HepG2 (cell line): ENCODE data around the gene ZP2. TPM values are rescaled to one million over a fixed set of nuclear protein-coding genes. Genes with fewer than 3 reads are reported as not detected.

ENCODE experiments used
- CSRNP2 ChIP-seq: sonication (generic); formaldehyde crosslinking; conservative IDR thresholded peaks from 2 replicates; pipeline ENCODE4 v1.8.0; 2022; ENCODE audit warnings: low read depth, missing genetic modification reagents
- DBP ChIP-seq: sonication (generic); formaldehyde crosslinking; IDR thresholded peaks from 2 replicates; pipeline ENCODE4 v1.4.0; 2020; ENCODE audit warnings: missing genetic modification reagents; ENCODE audit errors: not compliant biosample characterization
- NFATC3 ChIP-seq: sonication (generic); formaldehyde crosslinking; IDR thresholded peaks from 2 replicates; pipeline ENCODE4 v1.5.1; 2020; ENCODE audit warnings: mild to moderate bottlenecking, missing genetic modification reagents
- TCF12 ChIP-seq, 2 experiments: fragments of 450-650 bp in 1 of 2; sonication (generic) in 1 of 2; formaldehyde crosslinking in 1 of 2; IDR thresholded peaks; 2 replicates each; pipeline versions ENCODE4 v1.6.1 to v1.8.0; 2017 to 2022; ENCODE audit warnings: antibody characterized with exemption in 1 of 2, mild to moderate bottlenecking in 1 of 2, missing genetic modification reagents in 1 of 2, moderate library complexity in 1 of 2
- ZFP41 ChIP-seq: sonication (generic); formaldehyde crosslinking; IDR thresholded peaks from 2 replicates; pipeline ENCODE4 v1.4.0; 2020; ENCODE audit warnings: mild to moderate bottlenecking, missing genetic modification reagents, borderline replicate concordance
- ZNF292 ChIP-seq: sonication (generic); formaldehyde crosslinking; IDR thresholded peaks from 2 replicates; pipeline ENCODE4 v1.8.1; 2022; ENCODE audit warnings: mild to moderate bottlenecking, low read depth, missing genetic modification reagents, borderline replicate concordance
- ZNF350 ChIP-seq: sonication (generic); formaldehyde crosslinking; IDR thresholded peaks from 2 replicates; pipeline ENCODE4 v1.4.0; 2020; ENCODE audit warnings: mild to moderate bottlenecking, low read depth, missing genetic modification reagents, borderline replicate concordance
- ZNF772 ChIP-seq: sonication (generic); formaldehyde crosslinking; IDR thresholded peaks from 2 replicates; pipeline ENCODE4 v1.5.0; 2020; ENCODE audit warnings: mild to moderate bottlenecking, missing genetic modification reagents
- ZNF850 ChIP-seq: sonication (generic); formaldehyde crosslinking; conservative IDR thresholded peaks from 2 replicates; pipeline ENCODE4 v1.9.0; 2021; ENCODE audit warnings: mild to moderate bottlenecking, missing genetic modification reagents
- ZNF878 ChIP-seq: sonication (generic); formaldehyde crosslinking; IDR thresholded peaks from 2 replicates; pipeline ENCODE4 v1.8.1; 2023; ENCODE audit warnings: mild to moderate bottlenecking, missing genetic modification reagents, moderate library complexity
- polyA plus RNA-seq, 8 experiments: library from polyadenylated mRNA; depleted of rRNA in 3 of 8; stranded (reverse) in 7 of 8; unstranded in 1 of 8; fragments of >200 nt; fragmentation: Illumina TruSeq in 4 of 8; extraction: Trizol in 4 of 8; gene quantifications; 2 replicates each; pipeline versions ENCODE4 v1.2.1 to v1.2.3, GENCODE V29; 2011 to 2016; ENCODE audit warnings: low read depth in 4 of 8, missing spikeins in 1 of 8, mixed read lengths in 1 of 8; ENCODE audit not compliant: insufficient read depth in 1 of 8
- total RNA-seq, 5 experiments: library from RNA; depleted of rRNA; stranded (reverse); fragments of >200 nt; fragmentation: Illumina TruSeq; extraction: Trizol; gene quantifications; 2 replicates each; pipeline ENCODE4 v1.2.3, GENCODE V29; 2016; ENCODE audit warnings: low read depth in 1 of 5
- TF ChIP-seq, protein P1 (sequence below): sonication (generic); formaldehyde crosslinking; IDR thresholded peaks from 2 replicates; pipeline ENCODE4 v1.5.0; 2020; ENCODE audit warnings: missing genetic modification reagents
- TF ChIP-seq, protein P2 (sequence below): sonication (generic); formaldehyde crosslinking; IDR thresholded peaks from 2 replicates; pipeline ENCODE4 v1.5.0; 2020; ENCODE audit warnings: missing genetic modification reagents
- TF ChIP-seq, protein P3 (sequence below): sonication (generic); formaldehyde crosslinking; IDR thresholded peaks from 2 replicates; pipeline ENCODE4 v1.4.0; 2020; ENCODE audit warnings: missing genetic modification reagents
- TF ChIP-seq, protein P4 (sequence below): sonication (generic); formaldehyde crosslinking; conservative IDR thresholded peaks from 2 replicates; pipeline ENCODE4 v1.4.0; 2020; ENCODE audit warnings: missing genetic modification reagents

ZP2 gene
- total and polyA plus RNA-seq, 2 of the 13 experiments (the other 11 are each of a cell fraction or from before 2014, with no cell fraction given): not detected

GRCh38 chr16:21233521-21234150, 22.3 kb upstream of the ZP2 start, which contains the start of gene ANKS4B (continued):
- TF ChIP-seq NFATC3 (CRISPR knock-in tag) (no peak), ZFP41 (CRISPR knock-in tag) (no peak), DBP (CRISPR knock-in tag) (peak; percentile 23), ZNF850 (CRISPR knock-in tag) (no peak), ZNF292 (peak; percentile 67; the same call in 1 of the 2 replicates), CSRNP2 (CRISPR knock-in tag) (no peak), ZNF772 (peak; percentile 86; the same call in 1 of the 2 replicates), ZNF350 (CRISPR knock-in tag) (peak; percentile 80), TCF12 (IDR thresholded peaks at IDR 0.05) (no peak), TCF12 (CRISPR knock-in tag; IDR thresholded peaks at IDR 0.05) (peak; percentile 27; the same call in 1 of the 2 replicates), ZNF878 (CRISPR knock-in tag) (no peak)
- TF ChIP-seq, protein P1, sequence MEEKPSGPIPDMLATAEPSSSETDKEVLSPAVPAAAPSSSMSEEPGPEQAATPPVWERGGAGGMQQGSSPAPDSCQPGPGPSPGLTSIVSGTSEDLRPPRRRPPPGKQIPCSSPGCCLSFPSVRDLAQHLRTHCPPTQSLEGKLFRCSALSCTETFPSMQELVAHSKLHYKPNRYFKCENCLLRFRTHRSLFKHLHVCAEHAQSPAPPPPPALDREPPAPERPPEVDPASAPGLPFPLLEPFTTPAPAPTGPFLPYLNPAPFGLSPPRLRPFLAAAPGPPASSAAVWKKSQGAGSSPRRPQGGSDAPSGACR (CRISPR knock-in tag): no peak
- TF ChIP-seq, protein P2, sequence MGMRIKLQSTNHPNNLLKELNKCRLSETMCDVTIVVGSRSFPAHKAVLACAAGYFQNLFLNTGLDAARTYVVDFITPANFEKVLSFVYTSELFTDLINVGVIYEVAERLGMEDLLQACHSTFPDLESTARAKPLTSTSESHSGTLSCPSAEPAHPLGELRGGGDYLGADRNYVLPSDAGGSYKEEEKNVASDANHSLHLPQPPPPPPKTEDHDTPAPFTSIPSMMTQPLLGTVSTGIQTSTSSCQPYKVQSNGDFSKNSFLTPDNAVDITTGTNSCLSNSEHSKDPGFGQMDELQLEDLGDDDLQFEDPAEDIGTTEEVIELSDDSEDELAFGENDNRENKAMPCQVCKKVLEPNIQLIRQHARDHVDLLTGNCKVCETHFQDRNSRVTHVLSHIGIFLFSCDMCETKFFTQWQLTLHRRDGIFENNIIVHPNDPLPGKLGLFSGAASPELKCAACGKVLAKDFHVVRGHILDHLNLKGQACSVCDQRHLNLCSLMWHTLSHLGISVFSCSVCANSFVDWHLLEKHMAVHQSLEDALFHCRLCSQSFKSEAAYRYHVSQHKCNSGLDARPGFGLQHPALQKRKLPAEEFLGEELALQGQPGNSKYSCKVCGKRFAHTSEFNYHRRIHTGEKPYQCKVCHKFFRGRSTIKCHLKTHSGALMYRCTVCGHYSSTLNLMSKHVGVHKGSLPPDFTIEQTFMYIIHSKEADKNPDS (CRISPR knock-in tag): no peak
- TF ChIP-seq, protein P3, sequence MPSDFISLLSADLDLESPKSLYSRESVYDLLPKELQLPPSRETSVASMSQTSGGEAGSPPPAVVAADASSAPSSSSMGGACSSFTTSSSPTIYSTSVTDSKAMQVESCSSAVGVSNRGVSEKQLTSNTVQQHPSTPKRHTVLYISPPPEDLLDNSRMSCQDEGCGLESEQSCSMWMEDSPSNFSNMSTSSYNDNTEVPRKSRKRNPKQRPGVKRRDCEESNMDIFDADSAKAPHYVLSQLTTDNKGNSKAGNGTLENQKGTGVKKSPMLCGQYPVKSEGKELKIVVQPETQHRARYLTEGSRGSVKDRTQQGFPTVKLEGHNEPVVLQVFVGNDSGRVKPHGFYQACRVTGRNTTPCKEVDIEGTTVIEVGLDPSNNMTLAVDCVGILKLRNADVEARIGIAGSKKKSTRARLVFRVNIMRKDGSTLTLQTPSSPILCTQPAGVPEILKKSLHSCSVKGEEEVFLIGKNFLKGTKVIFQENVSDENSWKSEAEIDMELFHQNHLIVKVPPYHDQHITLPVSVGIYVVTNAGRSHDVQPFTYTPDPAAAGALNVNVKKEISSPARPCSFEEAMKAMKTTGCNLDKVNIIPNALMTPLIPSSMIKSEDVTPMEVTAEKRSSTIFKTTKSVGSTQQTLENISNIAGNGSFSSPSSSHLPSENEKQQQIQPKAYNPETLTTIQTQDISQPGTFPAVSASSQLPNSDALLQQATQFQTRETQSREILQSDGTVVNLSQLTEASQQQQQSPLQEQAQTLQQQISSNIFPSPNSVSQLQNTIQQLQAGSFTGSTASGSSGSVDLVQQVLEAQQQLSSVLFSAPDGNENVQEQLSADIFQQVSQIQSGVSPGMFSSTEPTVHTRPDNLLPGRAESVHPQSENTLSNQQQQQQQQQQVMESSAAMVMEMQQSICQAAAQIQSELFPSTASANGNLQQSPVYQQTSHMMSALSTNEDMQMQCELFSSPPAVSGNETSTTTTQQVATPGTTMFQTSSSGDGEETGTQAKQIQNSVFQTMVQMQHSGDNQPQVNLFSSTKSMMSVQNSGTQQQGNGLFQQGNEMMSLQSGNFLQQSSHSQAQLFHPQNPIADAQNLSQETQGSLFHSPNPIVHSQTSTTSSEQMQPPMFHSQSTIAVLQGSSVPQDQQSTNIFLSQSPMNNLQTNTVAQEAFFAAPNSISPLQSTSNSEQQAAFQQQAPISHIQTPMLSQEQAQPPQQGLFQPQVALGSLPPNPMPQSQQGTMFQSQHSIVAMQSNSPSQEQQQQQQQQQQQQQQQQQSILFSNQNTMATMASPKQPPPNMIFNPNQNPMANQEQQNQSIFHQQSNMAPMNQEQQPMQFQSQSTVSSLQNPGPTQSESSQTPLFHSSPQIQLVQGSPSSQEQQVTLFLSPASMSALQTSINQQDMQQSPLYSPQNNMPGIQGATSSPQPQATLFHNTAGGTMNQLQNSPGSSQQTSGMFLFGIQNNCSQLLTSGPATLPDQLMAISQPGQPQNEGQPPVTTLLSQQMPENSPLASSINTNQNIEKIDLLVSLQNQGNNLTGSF (CRISPR knock-in tag): no peak
- TF ChIP-seq, protein P4, sequence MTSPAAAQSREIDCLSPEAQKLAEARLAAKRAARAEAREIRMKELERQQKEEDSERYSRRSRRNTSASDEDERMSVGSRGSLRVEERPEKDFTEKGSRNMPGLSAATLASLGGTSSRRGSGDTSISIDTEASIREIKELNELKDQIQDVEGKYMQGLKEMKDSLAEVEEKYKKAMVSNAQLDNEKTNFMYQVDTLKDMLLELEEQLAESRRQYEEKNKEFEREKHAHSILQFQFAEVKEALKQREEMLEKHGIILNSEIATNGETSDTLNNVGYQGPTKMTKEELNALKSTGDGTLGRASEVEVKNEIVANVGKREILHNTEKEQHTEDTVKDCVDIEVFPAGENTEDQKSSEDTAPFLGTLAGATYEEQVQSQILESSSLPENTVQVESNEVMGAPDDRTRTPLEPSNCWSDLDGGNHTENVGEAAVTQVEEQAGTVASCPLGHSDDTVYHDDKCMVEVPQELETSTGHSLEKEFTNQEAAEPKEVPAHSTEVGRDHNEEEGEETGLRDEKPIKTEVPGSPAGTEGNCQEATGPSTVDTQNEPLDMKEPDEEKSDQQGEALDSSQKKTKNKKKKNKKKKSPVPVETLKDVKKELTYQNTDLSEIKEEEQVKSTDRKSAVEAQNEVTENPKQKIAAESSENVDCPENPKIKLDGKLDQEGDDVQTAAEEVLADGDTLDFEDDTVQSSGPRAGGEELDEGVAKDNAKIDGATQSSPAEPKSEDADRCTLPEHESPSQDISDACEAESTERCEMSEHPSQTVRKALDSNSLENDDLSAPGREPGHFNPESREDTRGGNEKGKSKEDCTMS (CRISPR knock-in tag): no peak
